WTC11 (cell line): ENCODE data around the gene MAN2B1. TPM values are rescaled to one million over a fixed set of nuclear protein-coding genes. Genes with fewer than 3 reads are reported as not detected.

ENCODE experiments used
- ATAC-seq: fragments of 200-7000 bp; cut with Tn5 transposase; 2 replicates; pipeline ENCODE4 v1.10.0; 2021; ENCODE audit warnings: mild to moderate bottlenecking, moderate library complexity
- CTCF ChIA-PET: fragments of 300-600 bp; sonication (Branson Sonifier 250); formaldehyde crosslinking; loops from one replicate; lab custom pipeline; 2021; ENCODE audit warnings: antibody characterized with exemption; lab: Charles Lee
- POLR2A ChIA-PET: fragments of 350-600 bp; sonication (Branson Sonifier 250); formaldehyde crosslinking; loops from one replicate; lab custom pipeline; 2021; ENCODE audit warnings: antibody characterized with exemption; lab: Charles Lee
- DNase-seq: peaks from one replicate; pipeline ENCODE4 v3.0.0; 2021; ENCODE audit warnings: low spot score
- H3K27ac Mint-ChIP-seq: 2 replicates; pipeline ENCODE4 v1.8.0; 2021; ENCODE audit warnings: mixed read lengths
- H3K27me3 Mint-ChIP-seq: 2 replicates; pipeline ENCODE4 v1.8.0; 2021; ENCODE audit warnings: low read depth, mild to moderate bottlenecking, moderate library complexity, mixed read lengths
- H3K36me3 Mint-ChIP-seq: 2 replicates; pipeline ENCODE4 v1.8.0; 2021; ENCODE audit warnings: mixed read lengths
- H3K4me1 Mint-ChIP-seq: 2 replicates; pipeline ENCODE4 v1.8.0; 2022; ENCODE audit warnings: mixed read lengths
- H3K4me3 Mint-ChIP-seq: 2 replicates; pipeline ENCODE4 v1.8.0; 2021; ENCODE audit warnings: mild to moderate bottlenecking, moderate library complexity, mixed read lengths
- H3K9me3 Mint-ChIP-seq: 2 replicates; pipeline ENCODE4 v1.8.0; 2021; ENCODE audit warnings: mixed read lengths
- ATF1 ChIP-seq: sonication (generic); formaldehyde crosslinking; IDR thresholded peaks from 2 replicates; pipeline ENCODE4 v1.8.1; 2023; ENCODE audit warnings: mild to moderate bottlenecking, moderate library complexity, missing genetic modification reagents
- CBFB ChIP-seq: sonication (generic); formaldehyde crosslinking; IDR thresholded peaks from 2 replicates; pipeline ENCODE4 v1.8.1; 2022; ENCODE audit warnings: mild to moderate bottlenecking, low read depth, missing genetic modification reagents
- ELF4 ChIP-seq: sonication (generic); formaldehyde crosslinking; IDR thresholded peaks from 2 replicates; pipeline ENCODE4 v1.8.1; 2022; ENCODE audit warnings: low read depth, mild to moderate bottlenecking, moderate library complexity, missing genetic modification reagents
- ESRRA ChIP-seq: sonication (generic); formaldehyde crosslinking; IDR thresholded peaks from 2 replicates; pipeline ENCODE4 v1.8.1; 2022; ENCODE audit warnings: mild to moderate bottlenecking, missing genetic modification reagents, borderline replicate concordance
- FOXK1 ChIP-seq: sonication (generic); formaldehyde crosslinking; IDR thresholded peaks from 2 replicates; pipeline ENCODE4 v1.8.0; 2022; ENCODE audit warnings: mild to moderate bottlenecking, moderate library complexity, missing genetic modification reagents
- IRF2 ChIP-seq: sonication (generic); formaldehyde crosslinking; IDR thresholded peaks from 2 replicates; pipeline ENCODE4 v1.8.0; 2022; ENCODE audit warnings: low read depth, missing genetic modification reagents, borderline replicate concordance
- KAT7 ChIP-seq: sonication (generic); formaldehyde crosslinking; IDR thresholded peaks from 2 replicates; pipeline ENCODE4 v1.8.1; 2023; ENCODE audit warnings: missing genetic modification reagents, mild to moderate bottlenecking, borderline replicate concordance
- MXD4 ChIP-seq: fragments of 250-450 bp; sonication (Bioruptor Pico); IDR thresholded peaks from 2 replicates; pipeline ENCODE4 v1.8.0; 2021; ENCODE audit warnings: mild to moderate bottlenecking, moderate library complexity, borderline replicate concordance
- NFYB ChIP-seq: sonication (generic); formaldehyde crosslinking; conservative IDR thresholded peaks from 2 replicates; pipeline ENCODE4 v1.8.0; 2022; ENCODE audit warnings: low read depth, missing genetic modification reagents
- NR2C2 ChIP-seq: sonication (generic); formaldehyde crosslinking; IDR thresholded peaks from 2 replicates; pipeline ENCODE4 v1.8.0; 2022; ENCODE audit warnings: mild to moderate bottlenecking, missing genetic modification reagents
- OVOL2 ChIP-seq: fragments of 250-450 bp; sonication (Bioruptor Pico); IDR thresholded peaks from 2 replicates; pipeline ENCODE4 v1.9.0; 2021; ENCODE audit warnings: mild to moderate bottlenecking, borderline replicate concordance
- SMAD4 ChIP-seq: sonication (generic); formaldehyde crosslinking; IDR thresholded peaks from 2 replicates; pipeline ENCODE4 v1.8.0; 2022; ENCODE audit warnings: mild to moderate bottlenecking, missing genetic modification reagents
- SP1 ChIP-seq: sonication (generic); formaldehyde crosslinking; conservative IDR thresholded peaks from 2 replicates; pipeline ENCODE4 v1.8.1; 2022; ENCODE audit warnings: missing genetic modification reagents
- TCF7 ChIP-seq: sonication (generic); formaldehyde crosslinking; IDR thresholded peaks from 2 replicates; pipeline ENCODE4 v1.8.0; 2022; ENCODE audit warnings: mild to moderate bottlenecking, low read depth, missing genetic modification reagents, moderate library complexity
- ZBTB21 ChIP-seq: sonication (generic); formaldehyde crosslinking; IDR thresholded peaks from 2 replicates; pipeline ENCODE4 v1.8.1; 2023; ENCODE audit warnings: mild to moderate bottlenecking, missing genetic modification reagents, borderline replicate concordance
- ZNF232 ChIP-seq: sonication (generic); formaldehyde crosslinking; IDR thresholded peaks from 2 replicates; pipeline ENCODE4 v1.8.0; 2022; ENCODE audit warnings: mild to moderate bottlenecking, missing genetic modification reagents
- total RNA-seq: library from RNA; stranded (reverse); gene quantifications from 3 replicates; pipeline ENCODE4 v1.2.3, GENCODE V29; 2021
- TF ChIP-seq, protein P1 (sequence below): sonication (generic); formaldehyde crosslinking; IDR thresholded peaks from 2 replicates; pipeline ENCODE4 v1.8.1; 2023; ENCODE audit warnings: mild to moderate bottlenecking, moderate library complexity, missing genetic modification reagents
- TF ChIP-seq, protein P2 (sequence below): sonication (generic); formaldehyde crosslinking; IDR thresholded peaks from 2 replicates; pipeline ENCODE4 v1.8.1; 2023; ENCODE audit warnings: mild to moderate bottlenecking, missing genetic modification reagents, moderate library complexity
- TF ChIP-seq, protein P3 (sequence below): sonication (generic); formaldehyde crosslinking; IDR thresholded peaks from 2 replicates; pipeline ENCODE4 v1.8.0; 2022; ENCODE audit warnings: missing genetic modification reagents
- TF ChIP-seq, protein P4 (sequence below): sonication (generic); formaldehyde crosslinking; IDR thresholded peaks from 2 replicates; pipeline ENCODE4 v1.8.1; 2022; ENCODE audit warnings: mild to moderate bottlenecking, moderate library complexity, missing genetic modification reagents
- TF ChIP-seq, protein P5 (sequence below): fragments of 250-450 bp; sonication (Bioruptor Pico); IDR thresholded peaks from 2 replicates; pipeline ENCODE4 v1.8.0; 2021; ENCODE audit warnings: mild to moderate bottlenecking

The MAN2B1 gene
- total RNA-seq, 1 experiment from 2014 or later, result 73.4 TPM

DNA sequence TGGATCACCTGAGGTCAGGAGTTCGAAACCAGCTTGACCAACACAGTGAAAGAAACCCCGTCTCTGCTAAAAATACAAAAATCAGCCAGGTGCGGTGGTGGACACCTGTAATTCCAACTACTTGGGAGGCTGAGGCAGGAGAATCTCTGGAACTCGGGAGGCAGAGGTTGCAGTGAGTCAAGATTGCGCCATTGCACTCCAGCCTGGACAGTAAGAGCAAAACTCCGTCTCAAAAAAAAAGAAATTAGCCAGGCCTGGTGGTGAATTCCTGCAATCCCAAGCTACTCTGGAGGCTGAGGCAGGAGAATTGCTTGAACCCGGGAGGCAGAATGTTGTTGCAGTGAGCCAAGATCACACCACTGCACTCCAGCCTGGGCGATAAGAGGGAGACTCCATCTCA lies 42.1 kb upstream of the MAN2B1 start (continued):
- TF ChIP-seq, protein P1, sequence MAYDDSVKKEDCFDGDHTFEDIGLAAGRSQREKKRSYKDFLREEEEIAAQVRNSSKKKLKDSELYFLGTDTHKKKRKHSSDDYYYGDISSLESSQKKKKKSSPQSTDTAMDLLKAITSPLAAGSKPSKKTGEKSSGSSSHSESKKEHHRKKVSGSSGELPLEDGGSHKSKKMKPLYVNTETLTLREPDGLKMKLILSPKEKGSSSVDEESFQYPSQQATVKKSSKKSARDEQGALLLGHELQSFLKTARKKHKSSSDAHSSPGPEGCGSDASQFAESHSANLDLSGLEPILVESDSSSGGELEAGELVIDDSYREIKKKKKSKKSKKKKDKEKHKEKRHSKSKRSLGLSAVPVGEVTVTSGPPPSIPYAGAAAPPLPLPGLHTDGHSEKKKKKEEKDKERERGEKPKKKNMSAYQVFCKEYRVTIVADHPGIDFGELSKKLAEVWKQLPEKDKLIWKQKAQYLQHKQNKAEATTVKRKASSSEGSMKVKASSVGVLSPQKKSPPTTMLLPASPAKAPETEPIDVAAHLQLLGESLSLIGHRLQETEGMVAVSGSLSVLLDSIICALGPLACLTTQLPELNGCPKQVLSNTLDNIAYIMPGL (CRISPR knock-in tag), result no peak
- TF ChIP-seq KAT7 (CRISPR knock-in tag), result no peak

DNA sequence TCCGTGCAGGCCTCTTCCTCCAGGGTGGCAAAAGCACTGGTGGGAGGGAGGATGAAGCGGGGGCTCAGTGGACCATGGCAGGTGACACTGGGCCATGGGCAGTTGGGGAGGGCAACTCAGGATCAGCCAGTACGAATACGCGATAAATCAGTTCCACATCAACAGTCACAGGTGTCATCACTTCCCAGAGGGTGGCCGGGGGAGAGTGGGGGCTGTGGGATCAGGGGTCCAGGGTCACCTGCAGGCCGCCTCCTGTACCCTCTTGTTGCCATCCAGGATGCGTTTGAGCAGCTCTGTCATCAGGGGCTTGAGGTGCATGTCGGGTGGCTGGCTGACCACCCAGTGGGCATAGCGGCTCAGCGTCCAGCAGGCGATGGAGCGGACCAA lies 39.8 kb upstream of the MAN2B1 start:
- POLR2A ChIA-PET, result no interaction called here
- no peak overlapping the region for H3K27ac Mint-ChIP-seq

DNA sequence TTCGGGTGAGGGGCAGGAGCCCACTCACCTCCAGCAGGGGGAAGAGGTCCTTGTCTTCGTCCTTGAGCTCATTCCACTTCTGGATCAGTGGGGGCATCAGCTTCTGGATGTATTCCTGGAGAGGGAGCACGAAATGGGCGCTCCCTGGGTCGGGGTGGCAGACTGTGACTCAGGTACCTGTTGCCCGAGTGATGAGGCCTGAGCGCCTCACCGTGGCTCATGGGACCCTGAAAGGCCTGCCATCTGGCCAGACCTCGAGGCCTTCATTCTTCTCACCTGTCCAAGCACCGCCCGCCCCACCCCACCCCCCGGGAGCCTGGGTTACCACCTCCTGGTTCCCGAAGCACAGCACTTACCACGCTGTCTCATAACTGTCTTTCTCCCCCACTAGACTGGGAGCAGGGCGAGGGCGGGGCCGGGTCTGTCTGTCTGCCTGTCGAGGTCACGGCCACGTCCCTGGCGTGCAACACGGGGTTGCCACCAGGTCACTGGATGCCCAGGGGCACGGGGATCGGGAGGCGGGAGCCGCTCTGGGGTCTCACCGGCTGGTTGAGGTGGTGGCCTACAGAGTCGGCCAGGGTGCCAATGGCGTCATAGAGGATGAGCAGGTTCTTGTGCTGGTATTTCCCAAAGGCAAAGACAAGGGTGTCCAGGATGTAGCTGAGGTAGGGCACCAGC lies 39.3 kb upstream of the MAN2B1 start:
- POLR2A ChIA-PET, result no interaction called here
- CTCF ChIA-PET, result no interaction called here
- Mint-ChIP-seq H3K4me1 (peaks cover 4% of the 10 kb centered on the region), H3K36me3 (peaks cover 74% of the 10 kb centered on the region), H3K4me3 (no peak overlapping the region), H3K27me3 (no peaks in the 10 kb centered on the region; the same call in 1 of the 2 replicates)
- DNase-seq, result no peak
- no peak for TF ChIP-seq IRF2 (CRISPR knock-in tag)
- no peak for TF ChIP-seq ELF4 (CRISPR knock-in tag)
- no peak for TF ChIP-seq ESRRA (CRISPR knock-in tag)
- TF ChIP-seq, protein P2, sequence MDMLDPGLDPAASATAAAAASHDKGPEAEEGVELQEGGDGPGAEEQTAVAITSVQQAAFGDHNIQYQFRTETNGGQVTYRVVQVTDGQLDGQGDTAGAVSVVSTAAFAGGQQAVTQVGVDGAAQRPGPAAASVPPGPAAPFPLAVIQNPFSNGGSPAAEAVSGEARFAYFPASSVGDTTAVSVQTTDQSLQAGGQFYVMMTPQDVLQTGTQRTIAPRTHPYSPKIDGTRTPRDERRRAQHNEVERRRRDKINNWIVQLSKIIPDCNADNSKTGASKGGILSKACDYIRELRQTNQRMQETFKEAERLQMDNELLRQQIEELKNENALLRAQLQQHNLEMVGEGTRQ (CRISPR knock-in tag), result no peak
- TF ChIP-seq, protein P3, sequence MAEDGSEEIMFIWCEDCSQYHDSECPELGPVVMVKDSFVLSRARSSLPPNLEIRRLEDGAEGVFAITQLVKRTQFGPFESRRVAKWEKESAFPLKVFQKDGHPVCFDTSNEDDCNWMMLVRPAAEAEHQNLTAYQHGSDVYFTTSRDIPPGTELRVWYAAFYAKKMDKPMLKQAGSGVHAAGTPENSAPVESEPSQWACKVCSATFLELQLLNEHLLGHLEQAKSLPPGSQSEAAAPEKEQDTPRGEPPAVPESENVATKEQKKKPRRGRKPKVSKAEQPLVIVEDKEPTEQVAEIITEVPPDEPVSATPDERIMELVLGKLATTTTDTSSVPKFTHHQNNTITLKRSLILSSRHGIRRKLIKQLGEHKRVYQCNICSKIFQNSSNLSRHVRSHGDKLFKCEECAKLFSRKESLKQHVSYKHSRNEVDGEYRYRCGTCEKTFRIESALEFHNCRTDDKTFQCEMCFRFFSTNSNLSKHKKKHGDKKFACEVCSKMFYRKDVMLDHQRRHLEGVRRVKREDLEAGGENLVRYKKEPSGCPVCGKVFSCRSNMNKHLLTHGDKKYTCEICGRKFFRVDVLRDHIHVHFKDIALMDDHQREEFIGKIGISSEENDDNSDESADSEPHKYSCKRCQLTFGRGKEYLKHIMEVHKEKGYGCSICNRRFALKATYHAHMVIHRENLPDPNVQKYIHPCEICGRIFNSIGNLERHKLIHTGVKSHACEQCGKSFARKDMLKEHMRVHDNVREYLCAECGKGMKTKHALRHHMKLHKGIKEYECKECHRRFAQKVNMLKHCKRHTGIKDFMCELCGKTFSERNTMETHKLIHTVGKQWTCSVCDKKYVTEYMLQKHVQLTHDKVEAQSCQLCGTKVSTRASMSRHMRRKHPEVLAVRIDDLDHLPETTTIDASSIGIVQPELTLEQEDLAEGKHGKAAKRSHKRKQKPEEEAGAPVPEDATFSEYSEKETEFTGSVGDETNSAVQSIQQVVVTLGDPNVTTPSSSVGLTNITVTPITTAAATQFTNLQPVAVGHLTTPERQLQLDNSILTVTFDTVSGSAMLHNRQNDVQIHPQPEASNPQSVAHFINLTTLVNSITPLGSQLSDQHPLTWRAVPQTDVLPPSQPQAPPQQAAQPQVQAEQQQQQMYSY (CRISPR knock-in tag), result no peak
- TF ChIP-seq NR2C2 (CRISPR knock-in tag), result no peak
- no peak for TF ChIP-seq OVOL2 (CRISPR knock-in tag)
- TF ChIP-seq SP1 (CRISPR knock-in tag), result no peak
- TF ChIP-seq, all 79 proteins: peak for 0
- no peak overlapping the region for H3K27ac Mint-ChIP-seq
- ATAC-seq, result no peak
- H3K9me3 Mint-ChIP-seq, result no peaks in the 10 kb centered on the region

More for the DNA sequence above, 39.8 kb upstream of the MAN2B1 start:
- H3K9me3 Mint-ChIP-seq, result no peaks in the 10 kb centered on the region
- no peak overlapping the region for H3K4me3 Mint-ChIP-seq
- H3K36me3 Mint-ChIP-seq, result peaks cover 74% of the 10 kb centered on the region
- CTCF ChIA-PET, result no interaction called here
- H3K4me1 Mint-ChIP-seq, result peaks cover 4% of the 10 kb centered on the region
- H3K27me3 Mint-ChIP-seq, result no peaks in the 10 kb centered on the region; the same call in 1 of the 2 replicates
- no peak for DNase-seq
- no peak for TF ChIP-seq ELF4 (CRISPR knock-in tag)
- no peak for TF ChIP-seq ZBTB21 (CRISPR knock-in tag)
- TF ChIP-seq TCF7 (CRISPR knock-in tag), result no peak
- TF ChIP-seq, protein P4, sequence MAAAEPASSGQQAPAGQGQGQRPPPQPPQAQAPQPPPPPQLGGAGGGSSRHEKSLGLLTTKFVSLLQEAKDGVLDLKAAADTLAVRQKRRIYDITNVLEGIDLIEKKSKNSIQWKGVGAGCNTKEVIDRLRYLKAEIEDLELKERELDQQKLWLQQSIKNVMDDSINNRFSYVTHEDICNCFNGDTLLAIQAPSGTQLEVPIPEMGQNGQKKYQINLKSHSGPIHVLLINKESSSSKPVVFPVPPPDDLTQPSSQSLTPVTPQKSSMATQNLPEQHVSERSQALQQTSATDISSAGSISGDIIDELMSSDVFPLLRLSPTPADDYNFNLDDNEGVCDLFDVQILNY, result no peak
- no peak for TF ChIP-seq FOXK1
- no peak for TF ChIP-seq NR2C2 (CRISPR knock-in tag)
- no peak for TF ChIP-seq CBFB (CRISPR knock-in tag)
- no peak for TF ChIP-seq SMAD4 (CRISPR knock-in tag)
- TF ChIP-seq, protein P5, sequence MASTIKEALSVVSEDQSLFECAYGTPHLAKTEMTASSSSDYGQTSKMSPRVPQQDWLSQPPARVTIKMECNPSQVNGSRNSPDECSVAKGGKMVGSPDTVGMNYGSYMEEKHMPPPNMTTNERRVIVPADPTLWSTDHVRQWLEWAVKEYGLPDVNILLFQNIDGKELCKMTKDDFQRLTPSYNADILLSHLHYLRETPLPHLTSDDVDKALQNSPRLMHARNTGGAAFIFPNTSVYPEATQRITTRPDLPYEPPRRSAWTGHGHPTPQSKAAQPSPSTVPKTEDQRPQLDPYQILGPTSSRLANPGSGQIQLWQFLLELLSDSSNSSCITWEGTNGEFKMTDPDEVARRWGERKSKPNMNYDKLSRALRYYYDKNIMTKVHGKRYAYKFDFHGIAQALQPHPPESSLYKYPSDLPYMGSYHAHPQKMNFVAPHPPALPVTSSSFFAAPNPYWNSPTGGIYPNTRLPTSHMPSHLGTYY (CRISPR knock-in tag), result no peak
- TF ChIP-seq ATF1 (CRISPR knock-in tag), result no peak
- TF ChIP-seq SP1 (CRISPR knock-in tag), result no peak
- TF ChIP-seq KAT7 (CRISPR knock-in tag), result no peak
- TF ChIP-seq ZNF232 (CRISPR knock-in tag), result no peak
- TF ChIP-seq MXD4 (CRISPR knock-in tag), result no peak
- TF ChIP-seq NFYB (CRISPR knock-in tag), result no peak
- TF ChIP-seq, protein P1 (CRISPR knock-in tag), result no peak
- no peak for ATAC-seq
